ENCODE measurements around the gene ZNF503.

- no peak for TF ChIP-seq E2F6 (IDR thresholded peaks at IDR 0.05; ENCODE audit: borderline replicate concordance, low read depth)
- TF ChIP-seq POLR2A (IDR thresholded peaks at IDR 0.05; ENCODE audit: low read length) = no peak
- TF ChIP-seq RAD21 (conservative IDR thresholded peaks at IDR 0.05 in 1 of 2, IDR thresholded peaks at IDR 0.05 in 1 of 2) = no peak
- no peak for TF ChIP-seq CTCF (IDR thresholded peaks at IDR 0.05)
- no peak for TF ChIP-seq MYC (IDR thresholded peaks at IDR 0.05; ENCODE audit: borderline replicate concordance, low read length)
- TF ChIP-seq CHD4 (IDR thresholded peaks at IDR 0.05; ENCODE audit: borderline replicate concordance) = no peak
- TF ChIP-seq MAFK (IDR thresholded peaks at IDR 0.05; ENCODE audit: partially characterized antibody) = no peak
- no peak for TF ChIP-seq SREBF2 (IDR thresholded peaks at IDR 0.05)
- no peak for TF ChIP-seq HOXA7 (CRISPR knock-in tag; IDR thresholded peaks at IDR 0.05)
- TF ChIP-seq EHMT2 (IDR thresholded peaks at IDR 0.05; ENCODE audit: low read depth) = no peak
- TF ChIP-seq RARB (CRISPR knock-in tag; IDR thresholded peaks at IDR 0.05) = no peak
Measured at GRCh38 chr10:75410132-75411005, 8.8 kb upstream of the ZNF503 start.

Measured in A549 (cell line).